Calu3 (cell line): ENCODE measurements around the gene RHBDL1. TPM values are rescaled to one million over a fixed set of nuclear protein-coding genes. Genes with fewer than 3 reads are reported as not detected.
A peak's percentile ranks its signal among the peaks of the same experiment; 100 is the strongest.
"Not testable (repeated sequence)": the region's sequence is repeated elsewhere in the genome, so short reads cannot be mapped to it uniquely, and the experiment has no call there.

Experiments used
- BruUV-seq: library from RNA; stranded (reverse); fragments of 400-500 nt; replicated peaks from 2 replicates; lab custom pipeline; 2021; lab: Mats Ljungman, UMichigan
- CTCF ChIA-PET: fragments of 300-600 bp; sonication (Branson Sonifier 250); formaldehyde crosslinking; loops from one replicate; lab custom pipeline; 2022; ENCODE audit warnings: antibody characterized with exemption; lab: Charles Lee
- DNase-seq: peaks from one replicate; pipeline ENCODE4 v3.0.0; 2022
- H3K27ac Mint-ChIP-seq: one replicate; pipeline ENCODE4 v1.8.0; 2022; ENCODE audit warnings: mixed read lengths; ENCODE audit not compliant: unreplicated experiment
- H3K27me3 Mint-ChIP-seq: one replicate; pipeline ENCODE4 v1.8.0; 2022; ENCODE audit warnings: mixed read lengths; ENCODE audit not compliant: unreplicated experiment
- H3K36me3 Mint-ChIP-seq: one replicate; pipeline ENCODE4 v1.8.0; 2022; ENCODE audit warnings: mild to moderate bottlenecking, moderate library complexity, mixed read lengths; ENCODE audit not compliant: insufficient read depth, unreplicated experiment
- H3K4me1 Mint-ChIP-seq: one replicate; pipeline ENCODE4 v1.8.0; 2022; ENCODE audit warnings: mild to moderate bottlenecking, low read depth, mixed read lengths; ENCODE audit not compliant: unreplicated experiment
- H3K4me3 Mint-ChIP-seq: one replicate; pipeline ENCODE4 v1.8.0; 2022; ENCODE audit warnings: mild to moderate bottlenecking, low read depth, moderate library complexity, mixed read lengths; ENCODE audit not compliant: unreplicated experiment
- H3K9me3 Mint-ChIP-seq: one replicate; pipeline ENCODE4 v1.8.0; 2022; ENCODE audit warnings: low read depth, mixed read lengths; ENCODE audit not compliant: unreplicated experiment
- CTCF ChIP-seq: fragments of 200-600 bp; IDR thresholded peaks from one replicate; pipeline ENCODE4 v1.8.0; 2022; ENCODE audit warnings: antibody characterized with exemption; ENCODE audit not compliant: unreplicated experiment
- intact Hi-C: fragments of 100-400 bp; cut with micrococcal nuclease; formaldehyde crosslinking; loops from one replicate; pipeline ENCODE4 v1.10.0; 2022; ENCODE audit not compliant: unreplicated experiment
- total RNA-seq: library from RNA; stranded (reverse); gene quantifications from 2 replicates; pipeline ENCODE4 v1.2.3, GENCODE V29; 2022

Gene RHBDL1
- total RNA-seq, 1 experiment from 2014 or later: 2.6 TPM

GRCh38 chr16:689175-689897 lies 13.9 kb downstream of the RHBDL1 start:
- no TSS peak for BruUV-seq
- DNase-seq: no peak
- intact Hi-C loops: no loop called here
- Mint-ChIP-seq H3K27ac (peak overlapping the region; percentile 88), H3K9me3 (no peaks in the 10 kb centered on the region), H3K4me3 (peak overlapping the region; percentile 98), H3K27me3 (peaks cover 32% of the 10 kb centered on the region), H3K36me3 (peaks cover 77% of the 10 kb centered on the region), H3K4me1 (no peaks in the 10 kb centered on the region)
- no peak for TF ChIP-seq CTCF
- CTCF ChIA-PET: interaction anchor here (0.5 to 1.4 kb wide), 2 partner anchors 8 to 455 kb away, joined by 3 read pairs; no protein-coding TSS in a partner anchor

- DNase-seq, H3K27ac Mint-ChIP-seq, CTCF ChIA-PET, intact Hi-C loops, H3K9me3 Mint-ChIP-seq, BruUV-seq, H3K4me1 Mint-ChIP-seq: not testable (repeated sequence)
- Mint-ChIP-seq H3K36me3 (peaks cover 58% of the 10 kb centered on the region), H3K27me3 (peaks cover 51% of the 10 kb centered on the region), H3K4me3 (peak overlapping the region; percentile 98)
These were observed 15.8 kb downstream of the RHBDL1 start for GRCh38 chr16:691242-691641.

GRCh38 chr16:692356-693108 lies 17.1 kb downstream of the RHBDL1 start:
- BruUV-seq: no TSS peak
- H3K27ac Mint-ChIP-seq: no peak overlapping the region
- intact Hi-C loops: no loop called here
- H3K4me3 Mint-ChIP-seq: peak overlapping the region; percentile 27
- DNase-seq: no peak
- no peak for TF ChIP-seq CTCF
- H3K9me3 Mint-ChIP-seq: no peaks in the 10 kb centered on the region
- H3K27me3 Mint-ChIP-seq: peaks cover 64% of the 10 kb centered on the region
- CTCF ChIA-PET: interaction anchor here (0.6 kb wide), 1 partner anchor 13 kb away, joined by 3 read pairs; no protein-coding TSS in a partner anchor
- H3K36me3 Mint-ChIP-seq: peaks cover 46% of the 10 kb centered on the region
- peaks cover 9% of the 10 kb centered on the region for H3K4me1 Mint-ChIP-seq

- no peak for TF ChIP-seq CTCF
- peaks cover 42% of the 10 kb centered on the region for H3K36me3 Mint-ChIP-seq
- peaks cover 9% of the 10 kb centered on the region for H3K4me1 Mint-ChIP-seq
- H3K27me3 Mint-ChIP-seq: peaks cover 72% of the 10 kb centered on the region
- intact Hi-C loops: no loop called here
- peak overlapping the region; percentile 59 for H3K4me3 Mint-ChIP-seq
- no peaks in the 10 kb centered on the region for H3K9me3 Mint-ChIP-seq
- no peak for DNase-seq
- CTCF ChIA-PET: no interaction called here
- no TSS peak for BruUV-seq
- no peak overlapping the region for H3K27ac Mint-ChIP-seq
These were observed 17.9 kb downstream of the RHBDL1 start for GRCh38 chr16:693364-693763.
